HG02943 (cell line): ENCODE data around the gene RSAD2.

Source experiments
- ATAC-seq: cut with Tn5 transposase; IDR thresholded peaks from one replicate; pipeline ENCODE4 v1.9.1; 2021; ENCODE audit warnings: mild to moderate bottlenecking, low read depth, moderate library complexity; ENCODE audit not compliant: unreplicated experiment

The RSAD2 gene

GRCh38 chr2:6941299-6942046 lies 63.9 kb downstream of the RSAD2 start:
- ATAC-seq, result no peak

- no peak for ATAC-seq
Observed at GRCh38 chr2:6942848-6943247, 65.3 kb downstream of the RSAD2 start.

DNA sequence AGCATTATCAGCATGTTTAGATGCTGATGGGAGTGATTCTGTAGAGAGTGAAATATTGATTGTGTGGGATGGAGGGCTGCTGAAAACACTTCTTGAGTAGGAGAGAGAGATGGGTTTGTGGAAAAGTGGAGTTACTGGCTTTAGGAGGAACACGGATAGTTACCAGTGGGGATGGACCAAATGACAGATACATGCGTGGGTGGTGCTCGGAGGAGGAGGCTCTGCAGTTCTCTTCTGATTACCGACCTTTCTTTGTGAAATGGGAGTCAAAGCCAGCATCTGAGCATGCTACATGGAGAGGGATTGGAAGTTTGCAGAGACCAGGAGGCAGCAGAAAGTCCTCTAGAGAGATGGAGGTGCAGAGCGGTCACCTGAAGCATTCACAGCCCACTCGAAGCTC lies 65.9 kb downstream of the RSAD2 start:
- no peak for ATAC-seq

DNA sequence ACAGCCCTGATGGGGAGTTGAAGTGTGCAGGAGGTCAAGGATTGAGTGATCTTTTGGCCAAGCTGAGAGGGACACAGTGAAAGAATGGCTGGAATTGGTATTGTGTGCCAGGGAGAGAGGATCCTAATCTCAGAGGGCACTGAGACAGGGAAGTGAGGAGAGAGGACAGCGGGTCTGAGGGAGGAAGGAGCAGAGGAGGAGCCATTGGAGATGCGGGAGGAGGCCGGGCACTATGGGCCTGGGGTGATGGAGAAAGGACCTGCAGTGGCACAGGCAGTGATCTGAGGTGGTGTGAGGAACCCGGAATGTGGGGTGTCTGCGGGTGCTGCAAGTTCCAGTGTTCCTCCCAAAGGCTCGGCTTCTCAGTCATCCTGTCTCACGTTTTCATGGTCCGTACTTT lies 66.4 kb downstream of the RSAD2 start:
- ATAC-seq, result no peak

DNA sequence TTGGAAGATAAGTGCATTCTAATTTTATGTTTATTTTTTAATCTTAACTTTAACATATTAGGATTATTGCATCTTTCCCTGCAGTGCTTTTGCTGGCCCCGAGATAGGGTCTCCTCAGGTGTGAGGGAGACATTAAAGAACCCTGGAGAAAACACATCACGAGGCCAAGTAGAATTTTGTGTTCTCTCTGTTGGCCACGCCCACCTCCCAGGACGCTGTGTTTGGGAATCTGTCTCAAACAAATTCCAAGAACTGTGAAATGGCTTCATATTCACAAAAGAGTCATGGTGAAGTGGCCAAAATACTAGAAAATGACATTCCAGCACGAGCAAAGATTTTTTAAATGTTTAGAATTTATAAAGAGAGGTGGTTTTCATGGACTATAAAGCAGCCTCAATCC lies 67.0 kb downstream of the RSAD2 start:
- no peak for ATAC-seq

DNA sequence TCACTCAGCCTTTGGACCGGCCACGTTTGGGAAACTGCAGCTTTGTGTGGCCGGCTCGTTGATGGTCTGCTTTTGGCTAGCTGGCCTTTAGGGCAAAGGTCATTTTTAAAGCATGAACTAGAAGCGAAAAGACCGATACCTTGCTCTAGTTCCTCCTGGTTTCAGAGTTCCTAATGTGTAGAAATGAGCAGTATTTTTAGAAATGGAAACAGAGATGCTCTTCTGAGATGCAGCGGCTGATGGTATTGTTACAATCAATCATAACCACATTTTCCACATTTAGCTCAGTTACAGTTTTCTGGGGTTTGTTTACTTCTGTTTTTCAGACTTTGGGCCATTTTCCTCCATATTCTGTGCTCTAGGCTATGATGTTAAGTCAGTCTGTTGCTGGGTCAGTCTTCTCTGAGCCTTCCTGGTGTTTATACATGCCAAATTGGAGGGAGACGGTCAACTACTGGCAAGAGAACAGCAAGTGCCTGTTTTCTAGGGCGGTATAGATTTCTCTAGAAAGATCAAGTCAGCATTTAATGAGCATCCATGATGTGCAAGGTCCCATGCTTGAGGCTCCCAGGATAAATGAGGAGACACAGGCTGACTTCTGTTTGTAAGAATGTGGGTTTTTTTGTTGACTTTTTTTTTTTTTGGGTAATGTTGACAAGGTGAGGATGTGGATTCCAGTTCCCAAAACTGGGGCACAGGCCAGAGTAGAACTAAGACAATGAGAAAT lies 67.7 kb downstream of the RSAD2 start:
- peak; percentile 87 for ATAC-seq

DNA sequence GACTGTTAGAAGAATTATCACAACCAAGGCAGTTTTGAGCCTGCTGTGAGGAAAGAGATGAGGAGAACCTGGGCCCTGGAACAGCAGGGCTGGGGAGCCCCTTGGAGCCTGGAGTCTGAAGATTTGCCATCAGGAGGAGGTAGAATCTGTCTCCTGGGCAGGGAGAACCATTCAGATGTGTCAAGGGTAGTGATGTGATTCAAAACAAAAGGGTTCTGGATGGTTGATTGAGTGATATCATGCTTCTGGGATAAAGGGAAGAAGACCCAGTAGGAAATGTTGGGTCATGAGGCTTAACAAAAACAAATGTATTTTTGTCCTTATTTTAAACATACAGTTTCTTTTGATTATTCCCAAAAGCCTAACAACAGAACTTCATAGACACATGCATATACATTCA lies 68.2 kb downstream of the RSAD2 start:
- ATAC-seq, result no peak

GRCh38 chr2:6946722-6947121 lies 69.1 kb downstream of the RSAD2 start:
- ATAC-seq, result no peak
